ENCODE results near the gene RPLP2. TPM values are rescaled to one million over a fixed set of nuclear protein-coding genes. Genes with fewer than 3 reads are reported as not detected.

The RPLP2 gene
- total RNA-seq, 1 donor from 2014 or later: 418 TPM

GRCh38 chr11:833849-834311 lies 24.1 kb downstream of the RPLP2 start:
- Histone ChIP-seq H3K79me2 (ENCODE audit: low read depth) (no peaks in the 10 kb centered on the region), H3K27me3 (peaks cover 36% of the 10 kb centered on the region), H3K9ac (no peak overlapping the region), H3K27ac (no peak overlapping the region), H3K9me3 (ENCODE audit: low read depth) (no peaks in the 10 kb centered on the region), H3K4me3 (peak overlapping the region; percentile 87), H3K4me1 (peaks cover 34% of the 10 kb centered on the region), H3F3A (ENCODE audit: low read depth) (peaks cover 45% of the 10 kb centered on the region), H2AFZ (replicated peaks) (no peak overlapping the region), H4K20me1 (ENCODE audit: low read depth) (peaks cover 69% of the 10 kb centered on the region), H3K4me2 (peak overlapping the region; percentile 80), H3K36me3 (no peaks in the 10 kb centered on the region)
- Mint-ChIP-seq H3K4me3 (peak overlapping the region; percentile 85), H3K27me3 (ENCODE audit: insufficient read depth, low read depth) (peaks cover 25% of the 10 kb centered on the region), H3K27ac (peak overlapping the region; percentile 63), H3K36me3 (peaks cover 2% of the 10 kb centered on the region), H3K4me1 (peaks cover 26% of the 10 kb centered on the region), H3K9me3 (no peaks in the 10 kb centered on the region)
- no peak for DNase-seq (ENCODE audit: low spot score)
- no peak for TF ChIP-seq EZH2phosphoT487 (IDR thresholded peaks at IDR 0.05)
- TF ChIP-seq EZH2 (IDR thresholded peaks at IDR 0.05): no peak
- no peak for TF ChIP-seq CTCF (IDR thresholded peaks at IDR 0.05)

GRCh38 chr11:834371-835316 lies 24.9 kb downstream of the RPLP2 start:
- H3K27me3 ChIP-seq: peaks cover 29% of the 10 kb centered on the region
- TF ChIP-seq EZH2phosphoT487 (IDR thresholded peaks at IDR 0.05) (no peak), CTCF (IDR thresholded peaks at IDR 0.05) (no peak), EZH2 (IDR thresholded peaks at IDR 0.05) (no peak)
- Mint-ChIP-seq H3K4me1 (peaks cover 18% of the 10 kb centered on the region), H3K9me3 (no peaks in the 10 kb centered on the region), H3K36me3 (peaks cover 3% of the 10 kb centered on the region), H3K4me3 (peak overlapping the region; percentile 85), H3K27me3 (ENCODE audit: insufficient read depth, low read depth) (peaks cover 21% of the 10 kb centered on the region), H3K27ac (peak overlapping the region; percentile 63)
- no peaks in the 10 kb centered on the region for H3K79me2 ChIP-seq (ENCODE audit: low read depth)
- peaks cover 38% of the 10 kb centered on the region for H3F3A ChIP-seq (ENCODE audit: low read depth)
- no peak overlapping the region for H3K4me2 ChIP-seq
- peaks cover 26% of the 10 kb centered on the region for H3K4me1 ChIP-seq
- H2AFZ ChIP-seq (replicated peaks): no peak overlapping the region
- H3K27ac ChIP-seq: no peak overlapping the region
- no peak for DNase-seq (ENCODE audit: low spot score)
- no peak overlapping the region for H3K9ac ChIP-seq
- no peak overlapping the region for H3K4me3 ChIP-seq
- no peaks in the 10 kb centered on the region for H3K36me3 ChIP-seq
- H4K20me1 ChIP-seq (ENCODE audit: low read depth): peaks cover 64% of the 10 kb centered on the region
- H3K9me3 ChIP-seq (ENCODE audit: low read depth): no peaks in the 10 kb centered on the region

- H3K4me3 Mint-ChIP-seq: no peak overlapping the region
- Histone ChIP-seq H3K4me1 (peaks cover 14% of the 10 kb centered on the region), H3K27me3 (peaks cover 12% of the 10 kb centered on the region), H3K27ac (no peak overlapping the region), H4K20me1 (ENCODE audit: low read depth) (peaks cover 68% of the 10 kb centered on the region), H3K4me3 (no peak overlapping the region), H3K4me2 (no peak overlapping the region), H3K9ac (no peak overlapping the region), H3K9me3 (ENCODE audit: low read depth) (no peaks in the 10 kb centered on the region), H3K79me2 (ENCODE audit: low read depth) (peaks cover 13% of the 10 kb centered on the region), H2AFZ (replicated peaks) (no peak overlapping the region), H3K36me3 (no peaks in the 10 kb centered on the region), H3F3A (ENCODE audit: low read depth) (peaks cover 31% of the 10 kb centered on the region)
- peaks cover 15% of the 10 kb centered on the region for H3K27me3 Mint-ChIP-seq (ENCODE audit: insufficient read depth, low read depth)
- no peak for DNase-seq (ENCODE audit: low spot score)
- H3K36me3 Mint-ChIP-seq: peaks cover 3% of the 10 kb centered on the region
- TF ChIP-seq CTCF (IDR thresholded peaks at IDR 0.05): no peak
- no peak for TF ChIP-seq EZH2phosphoT487 (IDR thresholded peaks at IDR 0.05)
- no peak for TF ChIP-seq EZH2 (IDR thresholded peaks at IDR 0.05)
- no peaks in the 10 kb centered on the region for H3K9me3 Mint-ChIP-seq
- no peak overlapping the region for H3K27ac Mint-ChIP-seq
- peaks cover 26% of the 10 kb centered on the region for H3K4me1 Mint-ChIP-seq
Measured at GRCh38 chr11:836274-836673, 26.5 kb downstream of the RPLP2 start.

Measured in neural progenitor cell (in vitro differentiated cells).